H1 (cell line): Measurements from ENCODE around the gene RAB8B. TPM values are rescaled to one million over a fixed set of nuclear protein-coding genes. Genes with fewer than 3 reads are reported as not detected.

Experiments
- CTCF ChIA-PET: fragments of 300-600 bp; sonication (Branson Sonifier 250); formaldehyde crosslinking; loops from one replicate; lab custom pipeline; 2021; ENCODE audit not compliant: partially characterized antibody; lab: Charles Lee
- POLR2A ChIA-PET: fragments of 300-600 bp; sonication (Branson Sonifier 250); formaldehyde crosslinking; loops from one replicate; lab custom pipeline; 2021; ENCODE audit warnings: inconsistent platforms; ENCODE audit not compliant: partially characterized antibody; lab: Charles Lee
- DNase-seq, 2 experiments: peaks; one replicate each; pipeline versions ENCODE4 v3.0.0 to v3.0.0-alpha.2; 2010 to 2022; ENCODE audit warnings: low spot score in 2 of 2, low read depth in 1 of 2, mixed read lengths in 1 of 2
- FAIRE-seq: peaks from 2 replicates; lab custom pipeline; 2011; peaks lifted over from hg19 to GRCh38; lab: Jason Lieb, UNC
- H2AFZ ChIP-seq: 2 replicates; pipeline ENCODE4 v1.8.1; 2012; ENCODE audit warnings: low read length, inconsistent platforms
- H2AK5ac ChIP-seq: 2 replicates; pipeline ENCODE4 v1.6.1; 2013; ENCODE audit warnings: low read depth, low read length
- H2BK120ac ChIP-seq: replicated peaks from 2 replicates; pipeline ENCODE3; 2013; ENCODE audit warnings: low read depth, low read length, inconsistent platforms
- H2BK12ac ChIP-seq: 2 replicates; pipeline ENCODE4 v1.6.1; 2013; ENCODE audit warnings: low read depth, low read length
- H2BK15ac ChIP-seq: 2 replicates; pipeline ENCODE4 v1.6.1; 2013; ENCODE audit warnings: low read length
- H2BK20ac ChIP-seq: 2 replicates; pipeline ENCODE4 v1.6.1; 2013; ENCODE audit warnings: low read length
- H2BK5ac ChIP-seq: 2 replicates; pipeline ENCODE4 v1.6.1; 2013; ENCODE audit warnings: low read depth, low read length
- H3K14ac ChIP-seq: 2 replicates; pipeline ENCODE4 v1.6.1; 2013; ENCODE audit warnings: inconsistent platforms; ENCODE audit not compliant: insufficient read length
- H3K18ac ChIP-seq: 2 replicates; pipeline ENCODE4 v1.6.1; 2013; ENCODE audit warnings: low read length; ENCODE audit errors: extremely low read depth
- H3K23ac ChIP-seq: 2 replicates; pipeline ENCODE4 v1.6.1; 2013; ENCODE audit warnings: inconsistent platforms; ENCODE audit not compliant: insufficient read length
- H3K23me2 ChIP-seq: 2 replicates; pipeline ENCODE4 v1.6.1; 2013; ENCODE audit warnings: low read depth, low read length
- H3K27ac ChIP-seq: 2 replicates; pipeline ENCODE4 v1.6.1; 2011; ENCODE audit warnings: low read depth, low read length, inconsistent platforms
- H3K27me3 ChIP-seq, 4 experiments: replicated peaks in 1 of 4; 1 replicate in 1 of 4; 2 replicates in 3 of 4; pipeline versions ENCODE4 v1.6.1 to v1.8.1; 2011 to 2013; ENCODE audit warnings: low read length in 3 of 4, mild to moderate bottlenecking in 3 of 4, inconsistent platforms in 2 of 4, mixed read lengths in 2 of 4, moderate library complexity in 1 of 4; ENCODE audit not compliant: control insufficient read depth in 3 of 4, insufficient read depth in 3 of 4; ENCODE audit errors: extremely low read depth in 1 of 4
- H3K36me3 ChIP-seq, 4 experiments: 2 replicates each; pipeline versions ENCODE4 v1.6.1 to v1.8.1; 2011 to 2013; ENCODE audit warnings: mild to moderate bottlenecking in 4 of 4, low read length in 3 of 4, moderate library complexity in 2 of 4, control low read depth in 1 of 4, inconsistent platforms in 1 of 4; ENCODE audit not compliant: insufficient read depth in 4 of 4, control insufficient read depth in 2 of 4
- H3K4ac ChIP-seq: replicated peaks from 2 replicates; pipeline ENCODE3; 2013; ENCODE audit warnings: low read length, low read depth, mixed read lengths, inconsistent platforms; ENCODE audit not compliant: insufficient read length
- H3K4me1 ChIP-seq, 4 experiments: replicated peaks in 1 of 4; 1 replicate in 1 of 4; 2 replicates in 3 of 4; pipeline versions ENCODE4 v1.6.1 to v1.8.1; 2011 to 2013; ENCODE audit warnings: low read length in 3 of 4, inconsistent platforms in 2 of 4, mixed read lengths in 1 of 4; ENCODE audit not compliant: insufficient read depth in 4 of 4, control insufficient read depth in 3 of 4
- H3K4me2 ChIP-seq, 2 experiments: 2 replicates each; pipeline versions ENCODE4 v1.6.1 to v1.8.1; 2011 to 2013; ENCODE audit warnings: low read depth in 2 of 2, low read length in 2 of 2, control low read depth in 1 of 2, inconsistent platforms in 1 of 2, mild to moderate bottlenecking in 1 of 2; ENCODE audit not compliant: insufficient read depth in 1 of 2
- H3K4me3 ChIP-seq, 4 experiments: fragments of 200-600, 300-600 bp in 1 of 4; sonication (generic), shearing (Covaris generic), sonication (Bioruptor Twin) in 1 of 4; 2 replicates each; pipeline versions ENCODE4 v1.5.1 to v1.8.1; 2011 to 2016; ENCODE audit warnings: low read length in 4 of 4, low read depth in 3 of 4, control low read depth in 2 of 4, inconsistent platforms in 2 of 4, mild to moderate bottlenecking in 2 of 4, mixed read lengths in 1 of 4, moderate library complexity in 1 of 4; ENCODE audit not compliant: insufficient read depth in 2 of 4; ENCODE audit errors: extremely low read depth in 1 of 4
- H3K56ac ChIP-seq: replicated peaks from 2 replicates; pipeline ENCODE3; 2013; ENCODE audit warnings: low read depth, mild to moderate bottlenecking, mixed read lengths, low read length, inconsistent platforms; ENCODE audit not compliant: insufficient read length
- H3K79me1 ChIP-seq: 2 replicates; pipeline ENCODE4 v1.6.1; 2013; ENCODE audit warnings: low read depth, low read length, control low read depth
- H3K79me2 ChIP-seq, 2 experiments: 2 replicates each; pipeline versions ENCODE4 v1.6.1 to v1.8.1; 2012 to 2013; ENCODE audit warnings: low read length in 2 of 2, mild to moderate bottlenecking in 2 of 2, inconsistent platforms in 1 of 2; ENCODE audit not compliant: insufficient read depth in 2 of 2, control insufficient read depth in 1 of 2
- H3K9ac ChIP-seq, 4 experiments: replicated peaks in 1 of 4; 1 replicate in 1 of 4; 2 replicates in 3 of 4; pipeline versions ENCODE4 v1.6.1 to v1.8.1; 2011 to 2013; ENCODE audit warnings: low read depth in 3 of 4, low read length in 3 of 4, control low read depth in 2 of 4, mild to moderate bottlenecking in 2 of 4, moderate library complexity in 2 of 4, inconsistent platforms in 1 of 4; ENCODE audit errors: extremely low read depth in 1 of 4
- H3K9me3 ChIP-seq, 2 experiments: 2 replicates each; pipeline versions ENCODE4 v1.6.1 to v1.8.1; 2012 to 2013; ENCODE audit warnings: mild to moderate bottlenecking in 2 of 2, moderate library complexity in 2 of 2, control low read depth in 1 of 2, inconsistent platforms in 1 of 2, low read depth in 1 of 2, low read length in 1 of 2, mixed read lengths in 1 of 2; ENCODE audit not compliant: insufficient read depth in 2 of 2
- H4K20me1 ChIP-seq, 2 experiments: replicated peaks in 1 of 2; 2 replicates each; pipeline versions ENCODE3 to v1.8.1; 2011 to 2013; ENCODE audit warnings: inconsistent platforms in 2 of 2, low read length in 2 of 2, mild to moderate bottlenecking in 1 of 2; ENCODE audit not compliant: insufficient read depth in 2 of 2, control insufficient read depth in 1 of 2
- H4K5ac ChIP-seq: 2 replicates; pipeline ENCODE4 v1.6.1; 2013; ENCODE audit warnings: low read length, low read depth, mixed read lengths, inconsistent platforms; ENCODE audit not compliant: insufficient read length
- H4K8ac ChIP-seq: 2 replicates; pipeline ENCODE4 v1.8.0; 2013; ENCODE audit warnings: mild to moderate bottlenecking, moderate library complexity, low read length, inconsistent platforms; ENCODE audit not compliant: insufficient read depth; ENCODE audit errors: extremely low read depth
- H4K91ac ChIP-seq: replicated peaks from 2 replicates; pipeline ENCODE3; 2013; ENCODE audit warnings: low read length, mixed read lengths, inconsistent platforms; ENCODE audit not compliant: insufficient read length
- BACH1 ChIP-seq: IDR thresholded peaks from 2 replicates; pipeline ENCODE4 v1.6.1; 2012; ENCODE audit warnings: low read length, improper control_type of control experiment
- CBX8 ChIP-seq: fragments of 300-800, 300-1000 bp; sonication (generic); IDR thresholded peaks from 2 replicates; pipeline ENCODE4 v1.7.1; 2016; ENCODE audit warnings: low read depth, low read length, borderline replicate concordance
- CEBPB ChIP-seq: IDR thresholded peaks from 2 replicates; pipeline ENCODE4 v1.6.1; 2012; ENCODE audit warnings: low read depth, low read length
- CREB1 ChIP-seq: IDR thresholded peaks from 2 replicates; pipeline ENCODE4 v1.6.1; 2012; ENCODE audit warnings: inconsistent platforms
- CTBP2 ChIP-seq: IDR thresholded peaks from 2 replicates; pipeline ENCODE4 v1.7.0; 2011; ENCODE audit warnings: borderline replicate concordance, mild to moderate bottlenecking, moderate library complexity, mixed read lengths, low read length; ENCODE audit not compliant: insufficient read depth, insufficient read length
- CTCF ChIP-seq, 3 experiments: IDR thresholded peaks; 1 replicate in 2 of 3; 2 replicates in 1 of 3; pipeline versions ENCODE4 v1.5.1 to v1.6.1; 2011; ENCODE audit warnings: low read length in 3 of 3, mild to moderate bottlenecking in 3 of 3, inconsistent platforms in 2 of 3, low read depth in 1 of 3, moderate library complexity in 1 of 3; ENCODE audit not compliant: insufficient read depth in 1 of 3; ENCODE audit errors: control extremely low read depth in 1 of 3
- GTF2F1 ChIP-seq: IDR thresholded peaks from 2 replicates; pipeline ENCODE4 v1.6.1; 2012; ENCODE audit warnings: low read depth, low read length, improper control_type of control experiment, borderline replicate concordance
- KDM1A ChIP-seq: fragments of 200-600, 300-600 bp; sonication (generic); IDR thresholded peaks from 2 replicates; pipeline ENCODE4 v1.7.1; 2016; ENCODE audit warnings: mild to moderate bottlenecking, low read length, borderline replicate concordance
- NANOG ChIP-seq: IDR thresholded peaks from 2 replicates; pipeline ENCODE4 v1.6.1; 2011; ENCODE audit warnings: low read length, low read depth, mild to moderate bottlenecking, inconsistent platforms; ENCODE audit not compliant: insufficient read depth, poor library complexity, severe bottlenecking
- POLR2A ChIP-seq, 2 experiments: IDR thresholded peaks; 1 replicate in 1 of 2; 2 replicates in 1 of 2; pipeline ENCODE4 v1.6.1; 2011; ENCODE audit warnings: low read depth in 2 of 2, low read length in 2 of 2, mild to moderate bottlenecking in 2 of 2; ENCODE audit errors: control extremely low read depth in 1 of 2
- RFX5 ChIP-seq: IDR thresholded peaks from 2 replicates; pipeline ENCODE4 v1.6.1; 2011; ENCODE audit warnings: low read depth, low read length, improper control_type of control experiment, borderline replicate concordance
- SIX5 ChIP-seq: IDR thresholded peaks from 2 replicates; pipeline ENCODE4 v1.6.1; 2011; ENCODE audit warnings: mild to moderate bottlenecking, low read depth, low read length
- TBP ChIP-seq: IDR thresholded peaks from 2 replicates; pipeline ENCODE4 v1.6.1; 2011; ENCODE audit warnings: low read depth, low read length, improper control_type of control experiment
- polyA plus RNA-seq, 7 experiments: library from polyadenylated mRNA; depleted of rRNA in 3 of 7; stranded (reverse) in 5 of 7; unstranded in 2 of 7; fragments of >200 nt in 5 of 7; fragments of 200-250 nt in 2 of 7; gene quantifications; 1 replicate in 5 of 7; 2 replicates in 1 of 7; 4 replicates in 1 of 7; pipeline versions ENCODE4 v1.2.1 to v1.2.3, GENCODE V29; 2011 to 2013; ENCODE audit warnings: missing spikeins in 2 of 7, mixed read lengths in 2 of 7
- total RNA-seq: library from RNA; stranded (reverse); fragmentation: NEBNext Ultra II Directional; extraction: Animal tissue kit (Norgen Biotek cat#: 25700); gene quantifications from 2 replicates; pipeline ENCODE4 v1.2.1, GENCODE V29; 2021

Gene RAB8B
- total and polyA plus RNA-seq, 2 of the 8 experiments (the other 6 are each of a cell fraction or from before 2014, with no cell fraction given): 9.5 to 47.8 TPM

DNA sequence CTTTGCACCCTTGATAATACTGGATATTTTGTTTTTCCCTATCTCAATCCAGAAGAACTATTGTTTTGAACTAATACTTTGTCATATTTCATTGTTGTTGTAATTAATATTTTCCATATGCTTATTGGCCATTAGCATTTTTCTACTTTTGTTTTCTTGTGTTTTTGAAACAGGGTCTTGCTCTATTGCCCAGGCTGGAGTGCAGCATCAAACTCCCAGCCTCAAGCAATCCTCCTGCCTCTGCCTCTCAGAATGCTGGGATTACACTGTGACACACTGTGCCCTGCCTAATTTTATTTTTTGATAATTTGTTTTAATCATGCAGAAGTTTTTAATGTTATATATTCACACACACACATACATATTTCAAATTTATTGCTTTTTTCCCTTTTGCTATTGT is 28.8 kb upstream of the RAB8B start:
- Histone ChIP-seq H2AK5ac (no peak overlapping the region), H3K9ac (no peak overlapping the region), H3K79me2 (peaks cover 0 to 13% of the 10 kb centered on the region in 2 experiments; a peak in 2 of 4 replicates), H3K4me1 (peaks cover 0 to 3% (median 0%) of the 10 kb centered on the region in 4 experiments; a peak in 1 of 7 replicates), H4K20me1 (no peaks in the 10 kb centered on the region), H2BK5ac (no peak overlapping the region), H3K9me3 (no peaks in the 10 kb centered on the region), H2BK20ac (no peak overlapping the region), H4K91ac (no peak overlapping the region), H3K18ac (no peak overlapping the region), H3K14ac (no peak overlapping the region), H3K4me2 (no peak overlapping the region), H3K56ac (no peak overlapping the region), H3K27me3 (no peaks in the 10 kb centered on the region), H3K36me3 (peaks cover 0 to under 1% (median under 1%) of the 10 kb centered on the region in 4 experiments; a peak in 2 of 8 replicates), H4K5ac (no peak overlapping the region), H3K4me3 (no peak overlapping the region), H2BK120ac (no peak overlapping the region), H3K79me1 (no peaks in the 10 kb centered on the region), H2BK12ac (no peak overlapping the region), H4K8ac (no peak overlapping the region), H3K27ac (no peak overlapping the region), H3K23ac (no peak overlapping the region), H2AFZ (no peak overlapping the region), H3K4ac (no peak overlapping the region), H2BK15ac (no peak overlapping the region), H3K23me2 (peaks cover 2% of the 10 kb centered on the region; the same call in 1 of the 2 replicates)
- no peak for DNase-seq
- FAIRE-seq: no peak
- CTCF ChIA-PET: no interaction called here
- POLR2A ChIA-PET: interaction anchor here (0.6 to 1.3 kb wide), 2 partner anchors 27 to 31 kb away, joined by 3 read pairs; no protein-coding TSS in a partner anchor
- TF ChIP-seq BACH1 (no peak), CBX8 (no peak), CEBPB (no peak), CREB1 (no peak), GTF2F1 (no peak), NANOG (no peak), SIX5 (no peak), CTBP2 (no peak), KDM1A (no peak), TBP (no peak), POLR2A (IDR thresholded peaks at IDR 0.05; ENCODE audit: control extremely low read depth in 1 of 2, low read depth in 2 of 2, low read length in 2 of 2) (no peak), CTCF (IDR thresholded peaks at IDR 0.05; ENCODE audit: control extremely low read depth in 1 of 3, insufficient read depth in 1 of 3, low read depth in 1 of 3, low read length in 3 of 3) (no peak), RFX5 (no peak)
